Breast epithelium (tissue), 3 donors: ENCODE results near the gene ALG10B.

Source experiments
- CTCF ChIP-seq, 3 donors: fragments of 450-650 bp; IDR thresholded peaks; one replicate each; pipeline ENCODE4 v1.5.1; 2016 to 2017; ENCODE audit warnings: antibody characterized with exemption in 3 of 3, mild to moderate bottlenecking in 3 of 3, moderate library complexity in 3 of 3
- POLR2AphosphoS5 ChIP-seq, 3 donors: sonication (generic); formaldehyde crosslinking; IDR thresholded peaks; one replicate each; pipeline ENCODE4 v1.6.1; 2017; ENCODE audit warnings: antibody characterized with exemption in 3 of 3

- TF ChIP-seq CTCF (IDR thresholded peaks at IDR 0.05) (no peak), POLR2AphosphoS5 (IDR thresholded peaks at IDR 0.05) (no peak)
These were observed 50.9 kb downstream of the ALG10B start for GRCh38 chr12:38367506-38367905.
